ENCODE measurements around the gene BTN2A1.

DNA sequence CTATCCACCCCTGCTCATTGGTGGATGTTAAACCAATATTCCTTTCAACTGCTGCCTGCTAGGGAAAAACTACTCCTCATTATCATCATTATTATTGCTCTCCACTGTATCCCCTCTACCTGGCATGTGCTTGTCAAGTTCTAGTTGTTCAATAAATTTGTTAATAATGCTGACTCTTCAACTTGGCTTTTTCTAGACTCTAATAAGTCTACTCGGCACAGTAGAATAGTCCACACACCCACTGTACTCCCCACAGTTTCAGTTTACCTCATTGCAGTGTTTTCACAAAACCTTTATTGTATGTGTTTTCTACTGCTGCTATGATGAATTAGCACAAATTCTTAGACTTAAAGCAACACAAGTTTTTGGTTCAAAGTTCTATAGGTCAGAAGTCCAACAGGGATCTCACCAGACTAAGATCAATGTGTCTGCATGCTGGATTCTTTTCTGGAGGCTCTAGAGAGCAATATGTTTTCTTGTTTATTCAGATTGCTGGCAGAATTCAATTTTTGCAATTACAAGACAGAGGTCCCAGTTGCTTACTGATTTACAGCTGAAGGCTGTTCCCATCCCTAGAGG is 42.6 kb upstream of the BTN2A1 start:
- TF ChIP-seq CTCF (IDR thresholded peaks at IDR 0.05; ENCODE audit: low read depth, low read length) (no peak), MAX (IDR thresholded peaks at IDR 0.05; ENCODE audit: low read depth, low read length) (no peak), POLR2A (IDR thresholded peaks at IDR 0.05; ENCODE audit: extremely low read depth, insufficient read length) (no peak), MYC (IDR thresholded peaks at IDR 0.05; ENCODE audit: low read depth, low read length) (no peak)
